Neutrophil (primary cell): Measurements from ENCODE around the gene ABCA12.

ENCODE experiments used
- H3K27ac ChIP-seq: fragments of 200-600 bp; sonication (generic); 2 replicates; pipeline ENCODE4 v1.5.1; 2016; ENCODE audit warnings: mild to moderate bottlenecking, moderate library complexity
- H3K27me3 ChIP-seq: fragments of 200-600 bp; sonication (generic); 2 replicates; pipeline ENCODE4 v1.6.0; 2016; ENCODE audit warnings: mild to moderate bottlenecking
- H3K36me3 ChIP-seq: fragments of 200-600 bp; sonication (generic); 2 replicates; pipeline ENCODE4 v1.5.1; 2017
- H3K4me1 ChIP-seq, 2 experiments: fragments of 200-600 bp in 1 of 2; sonication (generic) in 1 of 2; 1 replicate in 1 of 2; 2 replicates in 1 of 2; pipeline versions ENCODE4 v1.5.1 to v1.6.1; 2013 to 2016; ENCODE audit warnings: low read depth in 1 of 2, low read length in 1 of 2, mild to moderate bottlenecking in 1 of 2, moderate library complexity in 1 of 2; ENCODE audit not compliant: control insufficient read depth in 1 of 2, insufficient read depth in 1 of 2
- H3K4me3 ChIP-seq, 2 experiments: fragments of 200-600 bp in 1 of 2; sonication (generic) in 1 of 2; 1 replicate in 1 of 2; 2 replicates in 1 of 2; pipeline ENCODE4 v1.5.1; 2013 to 2016; ENCODE audit warnings: low read depth in 1 of 2, low read length in 1 of 2, mild to moderate bottlenecking in 1 of 2, moderate library complexity in 1 of 2
- H3K9me3 ChIP-seq: fragments of 200-600 bp; sonication (generic); 2 replicates; pipeline ENCODE4 v1.5.1; 2016
- TF ChIP-seq, protein P1 (sequence below): fragments of 200-600 bp; sonication (generic); IDR thresholded peaks from 2 replicates; pipeline ENCODE4 v1.5.1; 2016; ENCODE audit warnings: antibody characterized with exemption

Gene ABCA12

DNA sequence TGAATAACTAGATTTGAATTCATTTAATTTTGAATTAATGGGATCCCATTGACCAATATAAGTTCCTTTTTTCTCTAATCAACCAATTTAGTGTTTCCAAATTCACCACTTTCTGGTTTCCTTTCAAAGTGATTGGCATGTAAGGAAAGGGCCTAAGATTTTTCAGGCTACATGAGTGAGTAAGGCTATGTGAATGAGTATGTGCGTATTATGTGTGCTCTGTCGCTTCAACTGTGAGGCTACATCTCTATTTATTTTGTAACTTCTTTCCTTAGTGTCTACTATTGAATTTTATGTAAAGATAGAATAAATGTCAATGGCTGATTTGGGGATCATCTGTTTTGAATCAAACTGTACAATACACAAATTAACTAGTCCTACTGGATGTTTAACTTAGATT, 110.6 kb downstream of the ABCA12 start:
- H3K27me3 ChIP-seq, result no peaks in the 10 kb centered on the region
- H3K27ac ChIP-seq, result no peak overlapping the region
- no peaks in the 10 kb centered on the region for H3K4me1 ChIP-seq
- no peaks in the 10 kb centered on the region for H3K36me3 ChIP-seq
- TF ChIP-seq, protein P1, sequence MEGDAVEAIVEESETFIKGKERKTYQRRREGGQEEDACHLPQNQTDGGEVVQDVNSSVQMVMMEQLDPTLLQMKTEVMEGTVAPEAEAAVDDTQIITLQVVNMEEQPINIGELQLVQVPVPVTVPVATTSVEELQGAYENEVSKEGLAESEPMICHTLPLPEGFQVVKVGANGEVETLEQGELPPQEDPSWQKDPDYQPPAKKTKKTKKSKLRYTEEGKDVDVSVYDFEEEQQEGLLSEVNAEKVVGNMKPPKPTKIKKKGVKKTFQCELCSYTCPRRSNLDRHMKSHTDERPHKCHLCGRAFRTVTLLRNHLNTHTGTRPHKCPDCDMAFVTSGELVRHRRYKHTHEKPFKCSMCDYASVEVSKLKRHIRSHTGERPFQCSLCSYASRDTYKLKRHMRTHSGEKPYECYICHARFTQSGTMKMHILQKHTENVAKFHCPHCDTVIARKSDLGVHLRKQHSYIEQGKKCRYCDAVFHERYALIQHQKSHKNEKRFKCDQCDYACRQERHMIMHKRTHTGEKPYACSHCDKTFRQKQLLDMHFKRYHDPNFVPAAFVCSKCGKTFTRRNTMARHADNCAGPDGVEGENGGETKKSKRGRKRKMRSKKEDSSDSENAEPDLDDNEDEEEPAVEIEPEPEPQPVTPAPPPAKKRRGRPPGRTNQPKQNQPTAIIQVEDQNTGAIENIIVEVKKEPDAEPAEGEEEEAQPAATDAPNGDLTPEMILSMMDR, result no peak
- no peak overlapping the region for H3K4me3 ChIP-seq
- no peaks in the 10 kb centered on the region for H3K9me3 ChIP-seq

DNA sequence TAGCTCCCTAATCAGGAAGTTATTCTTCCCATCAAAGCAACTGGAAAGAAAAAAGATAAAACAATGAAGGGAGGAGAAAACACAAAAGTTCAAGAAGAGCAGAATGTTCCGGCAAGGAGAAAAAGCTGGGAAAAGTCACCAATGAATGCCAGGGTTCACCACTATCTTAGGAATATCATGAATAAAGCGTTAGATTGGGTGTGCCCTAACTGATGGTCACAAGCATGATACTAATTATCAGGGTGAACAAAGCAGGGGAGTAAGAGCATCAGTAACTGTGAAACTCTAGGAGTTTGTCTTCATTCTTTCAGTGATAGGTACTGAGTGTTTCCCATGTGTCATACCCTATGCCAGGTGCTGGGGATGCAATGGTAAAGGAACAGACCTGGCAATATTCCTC, 115.5 kb downstream of the ABCA12 start:
- no peaks in the 10 kb centered on the region for H3K4me1 ChIP-seq
- TF ChIP-seq, protein P1, result no peak
- no peak overlapping the region for H3K27ac ChIP-seq

DNA sequence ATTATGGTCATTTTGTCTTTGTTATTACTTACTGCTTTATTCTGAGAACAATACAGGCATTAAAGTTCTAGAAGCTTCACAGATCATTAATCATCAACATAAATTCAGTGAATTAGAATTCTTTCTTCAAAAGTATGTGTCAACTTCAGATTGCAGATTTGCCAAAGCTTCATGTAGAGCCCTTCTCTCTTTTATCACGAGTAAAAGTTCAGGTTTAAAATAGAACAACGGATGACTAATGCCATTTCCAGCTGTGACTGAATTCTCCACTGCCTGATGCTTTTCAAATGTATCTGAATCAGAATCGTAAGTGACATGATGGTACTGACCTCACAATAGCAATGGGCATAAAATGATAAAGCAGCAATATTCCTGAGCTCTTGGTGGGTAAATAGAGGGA, 116.0 kb downstream of the ABCA12 start:
- Histone ChIP-seq H3K36me3 (no peaks in the 10 kb centered on the region), H3K27ac (no peak overlapping the region), H3K27me3 (no peaks in the 10 kb centered on the region), H3K4me3 (no peak overlapping the region), H3K9me3 (no peaks in the 10 kb centered on the region), H3K4me1 (no peaks in the 10 kb centered on the region)
- TF ChIP-seq, protein P1, result no peak

More for the DNA sequence above, 115.5 kb downstream of the ABCA12 start:
- Histone ChIP-seq H3K36me3 (no peaks in the 10 kb centered on the region), H3K27me3 (no peaks in the 10 kb centered on the region), H3K4me3 (no peak overlapping the region), H3K9me3 (no peaks in the 10 kb centered on the region)

DNA sequence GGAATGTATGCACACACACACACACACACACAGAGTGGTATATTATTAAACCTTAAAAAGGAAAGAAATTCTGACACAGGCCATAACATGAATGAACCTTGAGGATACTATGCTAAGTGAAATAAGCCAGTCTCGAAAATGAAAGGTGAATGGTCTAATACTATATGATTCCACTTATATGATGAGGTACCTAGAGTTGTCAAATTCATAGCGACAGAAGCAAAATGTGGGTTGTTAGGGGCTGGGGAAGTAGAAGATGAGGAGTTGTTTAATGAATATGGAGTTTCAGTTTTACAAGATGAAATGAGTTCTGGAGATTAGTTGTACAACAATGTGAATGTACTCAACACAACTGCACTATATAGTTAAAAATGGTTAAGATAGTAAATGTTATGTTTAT, 118.1 kb downstream of the ABCA12 start:
- TF ChIP-seq, protein P1, result no peak
- H3K27me3 ChIP-seq, result no peaks in the 10 kb centered on the region
- no peak overlapping the region for H3K27ac ChIP-seq
- no peaks in the 10 kb centered on the region for H3K36me3 ChIP-seq
- no peak overlapping the region for H3K4me3 ChIP-seq
- H3K4me1 ChIP-seq, result no peaks in the 10 kb centered on the region
- H3K9me3 ChIP-seq, result no peaks in the 10 kb centered on the region

DNA sequence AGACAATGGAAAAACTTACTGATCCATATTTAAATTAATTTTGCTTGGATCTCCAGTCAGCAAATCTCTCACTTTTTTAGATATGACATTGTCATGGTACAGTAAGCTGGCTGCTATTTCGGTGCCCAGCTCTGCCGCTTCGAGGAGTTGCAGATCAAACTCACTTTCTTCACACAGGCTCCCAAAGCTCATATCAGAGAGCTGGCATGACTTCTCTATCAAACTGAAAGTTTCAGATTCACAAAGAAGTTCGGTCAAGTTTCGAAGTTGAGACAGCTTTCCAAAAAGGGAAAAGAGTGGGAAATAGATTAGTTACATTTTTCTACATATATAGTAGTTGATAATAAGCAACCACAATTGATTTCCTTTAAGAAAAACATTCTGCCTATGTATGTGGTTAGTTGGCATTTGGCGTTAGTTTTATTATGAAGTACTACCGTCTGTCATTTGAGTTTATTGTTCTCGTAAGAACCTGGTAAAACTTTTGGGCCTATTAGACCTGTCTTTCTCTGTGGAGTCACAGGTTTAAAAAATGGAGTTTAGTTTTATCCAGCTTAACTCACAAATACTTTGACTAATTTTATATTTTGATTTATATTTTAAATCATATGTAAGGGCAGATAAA, 118.8 kb downstream of the ABCA12 start:
- Histone ChIP-seq H3K4me1 (no peaks in the 10 kb centered on the region), H3K27ac (no peak overlapping the region), H3K4me3 (no peak overlapping the region), H3K9me3 (no peaks in the 10 kb centered on the region), H3K27me3 (no peaks in the 10 kb centered on the region), H3K36me3 (no peaks in the 10 kb centered on the region)
- TF ChIP-seq, protein P1, result no peak
